ENCODE measurements around the gene PYGL. TPM values are rescaled to one million over a fixed set of nuclear protein-coding genes. Genes with fewer than 3 reads are reported as not detected.

Gene PYGL
- total RNA-seq, 4 donors from 2014 or later, result 17.8 to 24.8 (median 22.4) TPM

GRCh38 chr14:50882932-50883826 is 61.1 kb downstream of the PYGL start:
- no peaks in the 10 kb centered on the region for H3K4me1 ChIP-seq
- intact Hi-C loops (cut with DNase I), result no loop called here
- no peak overlapping the region for H3K27ac ChIP-seq
- no peaks in the 10 kb centered on the region for H3K36me3 ChIP-seq
- WGBS, 2 donors, result 73 to 78% methylated on average over 8 of the region's 8 CpGs
- H3K9me3 ChIP-seq, result no peaks in the 10 kb centered on the region
- H3K27me3 ChIP-seq, result no peaks in the 10 kb centered on the region
- H3K4me3 ChIP-seq (replicated peaks in 1 of 3), result no peak overlapping the region
- TF ChIP-seq, protein P1, sequence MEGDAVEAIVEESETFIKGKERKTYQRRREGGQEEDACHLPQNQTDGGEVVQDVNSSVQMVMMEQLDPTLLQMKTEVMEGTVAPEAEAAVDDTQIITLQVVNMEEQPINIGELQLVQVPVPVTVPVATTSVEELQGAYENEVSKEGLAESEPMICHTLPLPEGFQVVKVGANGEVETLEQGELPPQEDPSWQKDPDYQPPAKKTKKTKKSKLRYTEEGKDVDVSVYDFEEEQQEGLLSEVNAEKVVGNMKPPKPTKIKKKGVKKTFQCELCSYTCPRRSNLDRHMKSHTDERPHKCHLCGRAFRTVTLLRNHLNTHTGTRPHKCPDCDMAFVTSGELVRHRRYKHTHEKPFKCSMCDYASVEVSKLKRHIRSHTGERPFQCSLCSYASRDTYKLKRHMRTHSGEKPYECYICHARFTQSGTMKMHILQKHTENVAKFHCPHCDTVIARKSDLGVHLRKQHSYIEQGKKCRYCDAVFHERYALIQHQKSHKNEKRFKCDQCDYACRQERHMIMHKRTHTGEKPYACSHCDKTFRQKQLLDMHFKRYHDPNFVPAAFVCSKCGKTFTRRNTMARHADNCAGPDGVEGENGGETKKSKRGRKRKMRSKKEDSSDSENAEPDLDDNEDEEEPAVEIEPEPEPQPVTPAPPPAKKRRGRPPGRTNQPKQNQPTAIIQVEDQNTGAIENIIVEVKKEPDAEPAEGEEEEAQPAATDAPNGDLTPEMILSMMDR (IDR thresholded peaks at IDR 0.05), result no peak
- TF ChIP-seq POLR2A (IDR thresholded peaks at IDR 0.05), result no peak
- DNase-seq, result no peak

- Histone ChIP-seq H3K9me3 (no peaks in the 10 kb centered on the region), H3K27ac (no peak overlapping the region), H3K27me3 (no peaks in the 10 kb centered on the region), H3K4me1 (peaks cover 0 to 6% of the 10 kb centered on the region in 2 donors), H3K36me3 (no peaks in the 10 kb centered on the region), H3K4me3 (replicated peaks in 1 of 3) (no peak overlapping the region)
- intact Hi-C loops (cut with DNase I), result no loop called here
- 45 to 51% methylated on average over 7 of the region's 7 CpGs for WGBS, 2 donors
- no peak for TF ChIP-seq POLR2A (IDR thresholded peaks at IDR 0.05)
- TF ChIP-seq, protein P1 (IDR thresholded peaks at IDR 0.05), result no peak
- DNase-seq, result no peak
Measured at GRCh38 chr14:50875359-50876070, 68.8 kb downstream of the PYGL start.

DNA sequence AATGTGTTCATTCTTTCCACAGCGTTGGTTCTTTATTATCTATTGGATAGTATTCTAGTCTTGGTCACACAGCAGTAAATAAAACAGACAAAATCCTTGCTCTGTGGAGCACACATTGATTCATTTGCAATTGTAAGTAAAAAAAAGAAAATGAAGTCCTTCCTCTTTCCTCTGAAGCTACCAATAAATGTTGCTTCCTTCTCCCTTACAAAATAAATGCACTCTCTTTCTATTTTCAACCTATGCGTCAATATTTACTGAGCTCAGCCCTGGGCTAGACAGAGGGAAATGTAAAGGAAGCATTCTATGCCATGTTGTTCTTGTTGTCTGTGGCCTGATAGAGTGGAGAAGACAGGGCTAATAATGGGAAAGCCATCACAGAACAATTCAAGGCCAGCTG is 69.5 kb downstream of the PYGL start:
- TF ChIP-seq POLR2A (IDR thresholded peaks at IDR 0.05), result no peak
- TF ChIP-seq, protein P1 (IDR thresholded peaks at IDR 0.05), result no peak
- H3K27me3 ChIP-seq, result no peaks in the 10 kb centered on the region

GRCh38 chr14:50871914-50872732 is 72.2 kb downstream of the PYGL start, which contains the start of gene ABHD12B:
ABHD12B (plus strand) TSS chr14:50872053; CDS start chr14:50872175, 122 bp downstream.
- no peaks in the 10 kb centered on the region for H3K27me3 ChIP-seq
- DNase-seq, result peak in 1 of 2 donors; percentile 13
- no peak within 1 kb of the TSS for H3K4me3 ChIP-seq (replicated peaks in 1 of 3)
- no peak within 1 kb of the TSS for H3K27ac ChIP-seq
- no peaks in the 10 kb centered on the region for H3K36me3 ChIP-seq
- H3K4me1 ChIP-seq, result peaks cover 0 to 6% of the 10 kb centered on the region in 2 donors
- intact Hi-C loops (cut with DNase I), result no loop called here
- TF ChIP-seq, protein P1 (IDR thresholded peaks at IDR 0.05), result no peak
- TF ChIP-seq POLR2A (IDR thresholded peaks at IDR 0.05), result no peak
- 15 to 17% methylated on average over 12 to 23 of the region's 63 CpGs for WGBS, 2 donors
- H3K9me3 ChIP-seq, result no peaks in the 10 kb centered on the region

More for the DNA sequence above, 69.5 kb downstream of the PYGL start:
- no peak overlapping the region for H3K27ac ChIP-seq
- no peaks in the 10 kb centered on the region for H3K36me3 ChIP-seq
- H3K9me3 ChIP-seq, result no peaks in the 10 kb centered on the region
- H3K4me1 ChIP-seq, result peaks cover 0 to 6% of the 10 kb centered on the region in 2 donors
- intact Hi-C loops (cut with DNase I), result no loop called here
- H3K4me3 ChIP-seq (replicated peaks in 1 of 3), result no peak overlapping the region
- 78 to 84% methylated on average over 2 of the region's 2 CpGs for WGBS, 2 donors
- no peak for DNase-seq
